Ureter (tissue), 1 donor: ENCODE measurements around the gene METTL21A. TPM values are rescaled to one million over a fixed set of nuclear protein-coding genes. Genes with fewer than 3 reads are reported as not detected.

Source experiments
- DNase-seq: peaks from one replicate; pipeline ENCODE4 v3.0.0-alpha.2; 2020; ENCODE audit warnings: low spot score
- total RNA-seq: library from RNA; stranded (reverse); gene quantifications from one replicate; pipeline ENCODE4 v1.2.4, GENCODE V29; 2023
- donor health status: DM: yes; HTN: yes; CAD: no.

METTL21A gene
- total RNA-seq, 1 donor from 2014 or later, result 12.2 TPM

DNA sequence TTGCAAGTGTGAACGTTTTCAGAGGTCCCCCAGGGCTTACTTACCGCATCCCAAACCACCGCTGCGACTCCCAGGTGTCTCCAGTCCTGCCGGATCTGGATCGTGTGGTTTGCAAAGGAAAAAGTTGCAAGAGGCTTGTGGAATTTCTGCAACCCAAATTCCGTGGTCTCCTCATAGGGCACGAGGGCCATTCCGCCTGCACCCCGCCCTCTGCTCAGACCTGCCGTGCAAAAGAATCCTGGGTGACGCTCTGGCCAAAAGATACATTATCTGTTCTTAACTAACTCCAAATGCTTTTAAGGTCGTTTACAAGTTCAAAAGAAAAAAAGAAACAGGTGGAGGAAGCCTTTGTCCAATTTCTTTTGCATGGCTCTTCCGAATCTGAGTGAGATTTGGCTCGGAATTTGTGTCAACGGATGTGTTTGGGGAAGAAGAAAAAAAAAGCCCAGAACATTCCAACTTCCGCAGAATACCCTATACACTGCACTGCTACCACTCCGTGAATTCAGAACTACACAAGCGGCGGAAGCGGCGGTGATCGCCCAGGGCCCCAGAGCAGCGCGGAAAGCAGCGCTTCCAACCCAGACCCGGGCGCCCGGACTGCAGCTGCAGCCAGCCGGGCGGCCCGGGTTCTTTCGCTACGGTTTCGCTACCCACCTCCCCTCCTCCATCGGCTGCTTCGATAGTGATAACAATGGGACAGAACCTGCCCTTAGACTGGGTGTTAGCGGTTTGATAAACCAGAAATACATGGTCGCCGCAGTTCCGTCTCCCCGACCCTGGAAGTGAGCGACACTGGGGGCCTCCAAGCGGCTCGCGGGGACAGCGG is 795 bp downstream of the METTL21A start:
- DNase-seq, result peak; percentile 66

GRCh38 chr2:207621501-207622039 is 3.6 kb downstream of the METTL21A start:
- no peak for DNase-seq

- DNase-seq, result no peak
Observed at GRCh38 chr2:207619764-207620203, 5.4 kb downstream of the METTL21A start.

DNA sequence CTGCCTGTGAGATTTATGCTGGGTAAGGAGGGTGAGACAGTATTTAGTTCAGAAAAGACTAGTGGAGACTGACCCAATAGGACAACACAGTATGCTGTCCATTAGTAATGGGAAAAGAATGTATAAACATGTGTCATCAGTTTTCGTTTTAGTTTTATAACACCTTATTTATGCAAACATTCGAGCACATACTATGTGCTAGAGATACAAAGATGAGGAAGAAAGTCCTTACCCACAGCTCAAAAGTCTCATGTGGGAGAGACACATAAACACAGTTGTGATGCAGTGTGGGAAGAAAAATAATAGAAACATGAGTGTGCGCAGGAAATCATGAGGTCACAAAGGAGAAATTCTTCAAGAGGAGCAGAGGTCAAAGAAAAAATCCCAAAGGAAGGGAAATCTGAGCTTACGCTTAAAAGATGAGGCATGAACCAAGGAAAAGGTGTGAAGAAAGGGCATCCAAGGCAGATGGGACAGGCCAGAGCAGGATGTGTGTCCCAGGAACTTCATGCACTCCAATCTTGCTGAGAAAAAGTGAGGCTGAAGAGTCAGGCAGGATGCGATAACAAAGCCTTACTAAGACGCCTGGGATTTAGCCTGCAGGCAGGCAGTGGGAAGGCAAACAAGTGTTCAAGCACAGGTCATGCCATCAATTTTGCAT is 8.1 kb downstream of the METTL21A start:
- DNase-seq, result no peak

- no peak for DNase-seq
Observed at GRCh38 chr2:207616185-207616584, 9.0 kb downstream of the METTL21A start.

- DNase-seq, result no peak
Observed at GRCh38 chr2:207614824-207615223, 10.4 kb downstream of the METTL21A start.

GRCh38 chr2:207612714-207613113 is 12.5 kb downstream of the METTL21A start:
- DNase-seq, result no peak

- no peak for DNase-seq
Observed at GRCh38 chr2:207606829-207607228, 18.4 kb downstream of the METTL21A start.

GRCh38 chr2:207606399-207606798 is 18.8 kb downstream of the METTL21A start:
- DNase-seq, result no peak

DNA sequence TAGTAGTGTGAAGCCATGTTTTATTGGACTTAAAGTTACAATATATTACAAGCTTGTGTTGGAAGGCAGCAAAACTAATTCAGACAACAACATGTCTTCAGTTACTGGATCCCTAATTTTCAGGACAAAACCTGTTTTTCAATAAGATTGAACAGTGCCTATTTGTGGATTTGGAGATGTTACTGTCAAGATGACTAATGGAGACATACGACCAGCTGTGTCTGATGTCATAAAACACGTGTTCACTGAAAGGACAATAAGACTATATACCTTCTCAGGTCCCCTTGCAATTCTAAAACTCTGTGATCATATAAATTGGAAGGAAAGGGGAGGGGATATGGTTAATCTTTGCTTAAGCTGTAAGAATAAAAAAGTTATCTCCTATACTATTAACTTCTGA is 21.7 kb downstream of the METTL21A start:
- DNase-seq, result no peak

GRCh38 chr2:207601774-207602173 is 23.4 kb downstream of the METTL21A start:
- DNase-seq, result no peak

GRCh38 chr2:207600231-207600630 is 25.0 kb downstream of the METTL21A start:
- no peak for DNase-seq

DNA sequence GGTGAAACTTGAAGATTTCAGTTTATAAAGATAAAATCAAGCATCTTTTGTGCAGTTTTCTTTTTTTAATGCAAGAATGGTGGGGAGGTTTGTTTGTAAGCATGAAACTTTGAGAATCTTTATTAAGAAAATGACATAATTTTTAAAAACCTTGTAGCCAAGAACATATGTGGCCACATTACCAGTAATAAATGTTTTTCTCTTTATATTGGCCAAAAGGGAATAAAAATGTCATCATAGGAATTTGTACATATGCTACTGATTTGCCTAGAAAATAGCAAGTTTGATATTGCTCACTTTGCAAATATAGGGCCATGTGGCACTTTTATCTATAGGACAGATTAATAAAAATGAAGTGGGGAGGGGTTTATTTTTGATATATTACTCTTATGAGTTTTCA is 25.6 kb downstream of the METTL21A start:
- no peak for DNase-seq

DNA sequence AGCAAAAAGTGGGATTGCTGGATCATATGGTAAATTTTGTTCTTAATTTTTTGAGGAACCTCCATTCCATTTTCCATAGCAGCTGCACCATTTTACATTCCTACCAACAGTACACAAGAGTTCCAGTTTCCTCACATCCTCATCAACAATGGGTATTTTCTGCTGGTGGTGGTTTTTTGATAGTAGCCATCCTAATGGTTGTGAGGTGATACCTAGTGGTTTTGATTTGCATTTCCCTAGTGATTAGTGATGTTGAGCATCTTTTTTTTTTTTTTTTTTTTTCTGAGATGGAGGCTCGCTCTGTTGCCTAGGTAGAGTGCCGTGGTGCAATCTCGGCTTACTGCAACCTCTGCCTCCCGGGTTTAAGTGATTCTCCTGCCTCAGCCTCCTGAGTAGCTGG is 30.5 kb downstream of the METTL21A start:
- DNase-seq, result no peak

DNA sequence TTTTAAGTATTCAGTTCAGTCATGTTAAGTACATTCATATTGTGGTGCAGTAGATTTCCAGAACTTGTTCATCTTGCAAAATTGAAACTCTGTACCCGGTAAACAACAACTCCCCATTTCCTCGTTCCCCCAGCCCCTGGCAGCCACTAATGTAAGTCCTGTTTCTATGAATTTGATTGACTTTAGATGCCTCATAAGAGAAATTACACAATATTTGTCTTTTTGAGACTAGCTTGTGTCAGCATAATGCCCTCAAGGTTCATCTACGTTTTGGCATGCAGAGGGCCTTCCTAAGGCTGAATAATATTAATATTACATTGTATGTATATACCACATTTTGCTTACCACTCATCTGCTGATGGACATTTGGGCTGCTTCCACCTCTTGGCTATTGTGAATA is 30.9 kb downstream of the METTL21A start:
- no peak for DNase-seq

GRCh38 chr2:207593277-207593676 is 31.9 kb downstream of the METTL21A start:
- no peak for DNase-seq

DNA sequence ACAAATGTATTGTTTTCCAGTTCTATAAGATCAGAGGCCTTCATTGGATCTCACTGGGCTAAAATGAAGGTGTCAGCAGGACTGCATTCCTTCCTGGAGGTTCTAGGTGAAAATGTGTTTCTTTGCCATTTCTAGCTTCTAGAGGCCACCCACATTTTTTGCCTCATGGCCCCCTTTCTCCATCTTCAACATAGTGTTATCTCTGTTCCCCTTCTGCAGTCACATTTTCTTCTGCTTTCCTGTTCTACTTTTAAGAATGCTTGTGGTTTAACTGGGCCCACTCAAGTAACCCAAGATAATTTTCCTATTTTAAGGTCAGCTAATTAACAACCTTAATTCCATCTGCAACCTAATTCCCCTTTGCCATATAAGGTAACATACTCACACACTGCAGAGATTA is 36.1 kb downstream of the METTL21A start:
- no peak for DNase-seq

DNA sequence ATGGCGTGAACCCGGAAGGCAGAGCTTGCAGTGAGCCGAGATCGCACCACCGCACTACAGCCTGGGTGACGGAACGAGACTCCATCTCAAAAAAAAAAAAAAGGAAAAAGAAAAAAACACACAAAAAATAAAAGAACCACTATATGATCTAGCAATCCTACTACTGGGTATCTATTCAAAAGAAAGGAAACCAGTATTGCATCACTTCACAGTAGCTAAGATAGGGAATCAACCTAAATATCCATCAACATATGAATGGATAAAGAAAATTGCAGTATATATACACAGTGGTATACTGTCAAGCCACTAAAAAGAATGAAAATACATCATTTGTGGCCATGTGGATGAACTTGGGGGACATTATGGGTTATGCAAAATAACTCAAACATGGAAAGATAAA is 37.9 kb downstream of the METTL21A start:
- no peak for DNase-seq

- DNase-seq, result no peak
Observed at GRCh38 chr2:207584952-207585351, 40.2 kb downstream of the METTL21A start.

DNA sequence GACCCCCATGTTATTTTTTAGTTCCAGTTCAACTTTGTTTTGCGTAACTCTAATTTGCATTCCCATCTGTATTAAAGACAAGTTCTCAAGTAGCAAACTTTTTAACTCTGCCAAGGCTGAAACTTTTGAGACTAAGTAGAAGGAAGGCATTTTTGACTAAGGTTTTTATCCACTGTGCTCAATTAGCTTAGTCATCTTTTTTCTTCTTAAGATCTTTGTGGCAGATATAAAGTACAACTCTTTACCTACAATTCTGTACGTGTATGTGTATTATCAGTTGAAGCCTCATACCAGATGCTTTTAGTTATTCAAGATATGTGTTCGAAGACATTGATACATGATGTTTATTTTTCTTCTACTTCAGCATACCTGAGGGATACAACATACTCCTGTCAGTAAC is 53.8 kb downstream of the METTL21A start:
- no peak for DNase-seq

GRCh38 chr2:207567671-207568070 is 57.5 kb downstream of the METTL21A start:
- no peak for DNase-seq

DNA sequence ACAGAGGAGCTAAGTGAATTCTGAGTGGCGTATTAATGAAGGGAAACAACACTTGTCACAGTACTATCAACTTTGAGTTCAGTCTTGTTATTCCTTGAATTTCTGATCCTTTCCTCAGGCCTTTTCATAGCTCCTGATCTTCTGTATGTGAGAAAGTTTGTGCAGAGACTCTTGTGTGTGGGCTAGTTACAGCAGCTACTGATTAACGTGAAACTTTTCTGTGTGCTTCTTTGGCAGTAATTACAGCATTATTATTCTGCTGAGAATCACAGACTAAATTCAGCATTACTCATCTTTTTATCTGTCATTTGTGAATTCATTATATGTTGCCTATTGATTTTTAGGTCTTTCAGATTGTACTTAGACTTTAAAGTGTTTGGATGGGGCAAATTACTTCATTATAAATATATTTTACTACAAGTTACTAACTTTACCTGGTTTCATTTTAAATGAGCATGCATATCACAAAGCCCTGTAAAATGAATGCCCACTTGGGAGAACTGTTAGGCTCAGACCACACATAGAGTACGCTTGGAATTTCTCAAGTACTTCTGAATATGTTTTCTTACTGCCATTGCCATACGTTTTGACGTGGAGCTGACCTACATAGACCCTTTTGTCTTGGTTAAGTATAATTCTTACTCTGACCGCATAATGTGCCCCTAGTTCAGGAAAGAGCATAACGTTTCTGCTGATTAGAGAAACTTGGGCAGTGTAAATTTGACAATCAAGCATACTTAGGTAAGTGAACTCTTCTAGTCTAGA is 59.3 kb downstream of the METTL21A start:
- no peak for DNase-seq
